Measurements from ENCODE around the gene KIAA1217.

KIAA1217 gene

DNA sequence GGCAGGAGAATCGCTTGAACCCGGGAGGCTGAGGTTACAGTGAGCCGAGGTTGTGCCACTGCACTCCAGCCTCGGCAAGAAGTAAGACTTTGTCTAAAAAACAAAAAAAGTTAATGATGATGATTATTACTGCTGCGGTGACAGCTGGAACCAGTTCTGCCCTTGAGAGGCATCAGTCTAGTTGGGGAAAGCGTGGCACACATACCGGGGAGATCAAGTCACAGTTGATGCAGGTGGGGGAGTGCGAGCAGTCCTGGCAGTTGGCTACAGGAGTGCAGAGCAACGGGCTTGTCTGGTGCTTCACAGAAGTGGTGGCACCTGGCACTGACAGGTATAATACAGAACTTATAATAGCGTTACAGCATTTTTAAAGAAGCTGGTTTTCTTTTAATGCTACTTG is 341.7 kb downstream of the KIAA1217 start:
- DNase-seq (ENCODE audit: low read depth in 2 of 2), result no peak

DNA sequence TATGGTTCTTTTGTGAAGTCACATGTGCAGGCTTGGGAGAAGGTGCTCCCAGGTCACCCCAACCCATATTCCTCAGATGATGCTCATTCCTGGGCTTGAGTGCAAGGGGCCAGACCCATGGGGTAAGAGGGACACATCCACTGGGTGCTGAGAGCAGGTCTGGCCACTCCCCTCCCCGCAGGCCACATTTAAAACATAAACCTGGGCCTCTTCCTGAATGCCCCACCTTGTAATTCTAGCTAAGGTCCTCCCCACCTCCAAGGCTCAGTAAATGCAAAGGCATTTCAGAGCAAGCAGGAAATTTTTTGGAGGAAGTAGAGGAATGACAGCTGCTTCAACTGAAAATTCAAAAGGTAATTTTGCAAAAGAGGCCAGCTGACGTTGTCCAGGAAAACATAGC is 342.2 kb downstream of the KIAA1217 start:
- DNase-seq (ENCODE audit: low read depth in 2 of 2), result no peak

DNA sequence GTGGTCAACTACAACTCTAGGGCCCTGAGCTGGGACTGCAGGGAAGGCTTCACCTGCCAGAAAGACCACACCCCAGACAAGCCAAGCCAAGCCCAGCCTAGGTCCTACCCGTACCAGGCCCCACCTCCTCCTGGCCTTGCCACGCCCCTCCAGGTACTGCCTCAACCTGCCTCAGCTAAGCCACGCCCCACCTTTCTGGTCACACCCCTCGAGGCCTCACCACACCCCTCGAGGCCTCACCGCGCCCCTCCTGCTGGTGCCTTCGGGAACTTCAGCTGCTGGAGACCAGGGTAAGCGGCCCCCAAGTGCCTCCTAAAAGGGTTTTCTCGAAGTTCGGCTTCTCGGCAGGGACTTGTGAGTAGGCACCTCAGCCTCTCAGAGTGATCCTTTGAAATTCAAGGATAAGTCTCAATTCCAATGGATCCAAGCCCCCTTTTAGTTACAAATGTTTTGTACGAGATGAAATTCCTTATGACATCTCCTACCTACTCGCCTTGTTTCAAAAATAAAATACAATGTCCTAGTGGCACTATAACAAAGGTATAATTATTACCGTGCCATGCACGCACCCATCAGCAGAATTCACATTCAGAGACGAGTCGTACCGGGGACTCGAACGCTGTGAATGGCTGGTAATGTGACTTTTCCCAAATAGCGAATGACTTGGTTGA is 343.5 kb downstream of the KIAA1217 start:
- DNase-seq (ENCODE audit: low read depth in 2 of 2), result no peak

DNA sequence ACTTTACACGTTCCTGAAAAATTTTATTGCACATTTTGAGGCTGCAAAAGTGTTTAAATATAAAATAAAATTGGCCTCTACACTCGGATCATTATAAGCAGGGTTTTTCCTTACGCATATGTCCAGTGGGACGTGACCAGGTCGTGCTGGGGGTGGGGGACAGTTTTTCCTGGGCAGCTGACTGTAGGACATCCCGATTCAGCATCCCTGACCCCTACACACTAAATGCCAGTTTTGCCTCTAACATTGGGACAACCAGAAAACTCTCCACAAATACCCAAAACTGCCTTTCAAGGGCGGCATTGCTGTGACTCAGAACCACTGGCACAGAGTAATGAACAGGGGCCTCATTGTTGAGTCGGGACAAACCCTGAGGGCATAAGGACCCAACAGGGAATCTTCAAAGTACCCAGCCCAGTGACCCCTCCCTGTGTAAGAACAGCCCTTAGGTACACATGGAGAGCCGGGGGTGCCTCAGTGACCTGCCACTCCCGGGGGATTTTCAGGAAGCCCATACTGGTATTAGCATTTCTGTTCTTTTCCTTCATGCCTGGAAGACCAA is 344.2 kb downstream of the KIAA1217 start:
- DNase-seq (ENCODE audit: low read depth in 2 of 2), result no peak

DNA sequence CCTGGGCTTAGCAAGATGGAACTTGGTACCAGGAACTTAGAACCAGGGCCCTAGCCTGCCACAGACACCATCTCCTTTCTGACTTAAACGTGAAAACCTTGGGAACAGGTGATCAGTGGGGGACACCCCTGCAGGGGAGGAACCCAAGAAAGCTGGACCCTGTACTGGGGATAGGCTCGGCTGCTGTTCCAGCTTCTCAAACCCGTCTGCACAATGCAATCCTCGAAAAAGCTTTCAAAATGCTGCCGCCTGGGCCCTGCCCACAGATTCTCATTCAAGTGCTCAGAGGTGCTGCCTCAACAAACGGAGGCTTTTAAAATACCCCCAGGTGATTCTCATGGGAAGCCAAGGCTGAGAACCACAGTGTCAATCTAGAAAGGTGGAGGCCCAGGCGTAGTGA is 345.1 kb downstream of the KIAA1217 start:
- DNase-seq (ENCODE audit: low read depth in 2 of 2), result no peak

DNA sequence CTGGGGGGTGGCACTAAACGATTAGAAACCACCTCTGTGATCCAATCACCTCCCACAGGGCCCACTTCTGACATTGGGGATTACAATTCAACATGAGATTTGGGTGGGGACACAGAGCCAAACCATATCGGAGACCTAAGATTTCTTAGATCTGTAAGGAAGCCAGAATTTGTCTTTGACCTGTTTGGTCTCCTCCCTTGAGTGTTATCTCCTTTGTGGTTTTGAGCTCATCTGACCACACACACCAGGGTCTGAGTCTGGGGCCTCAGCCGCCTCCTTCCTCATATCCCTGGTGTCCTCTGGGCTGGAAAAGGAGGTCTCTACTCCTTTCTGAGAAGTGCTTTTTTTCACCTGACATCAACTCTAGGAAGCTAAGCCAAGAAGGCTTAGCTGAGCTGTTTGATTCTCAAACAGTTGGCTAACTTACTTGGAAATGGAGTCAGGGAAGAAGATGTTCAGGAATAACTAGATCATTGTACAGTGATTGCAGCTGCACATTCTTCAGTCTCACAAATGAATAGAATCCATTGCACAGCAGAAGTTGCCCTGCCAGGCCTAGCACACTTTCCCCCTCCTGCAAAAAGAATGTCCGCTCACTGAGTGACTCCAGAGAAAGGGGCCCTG is 347.3 kb downstream of the KIAA1217 start:
- no peak for DNase-seq (ENCODE audit: low read depth in 2 of 2)

DNA sequence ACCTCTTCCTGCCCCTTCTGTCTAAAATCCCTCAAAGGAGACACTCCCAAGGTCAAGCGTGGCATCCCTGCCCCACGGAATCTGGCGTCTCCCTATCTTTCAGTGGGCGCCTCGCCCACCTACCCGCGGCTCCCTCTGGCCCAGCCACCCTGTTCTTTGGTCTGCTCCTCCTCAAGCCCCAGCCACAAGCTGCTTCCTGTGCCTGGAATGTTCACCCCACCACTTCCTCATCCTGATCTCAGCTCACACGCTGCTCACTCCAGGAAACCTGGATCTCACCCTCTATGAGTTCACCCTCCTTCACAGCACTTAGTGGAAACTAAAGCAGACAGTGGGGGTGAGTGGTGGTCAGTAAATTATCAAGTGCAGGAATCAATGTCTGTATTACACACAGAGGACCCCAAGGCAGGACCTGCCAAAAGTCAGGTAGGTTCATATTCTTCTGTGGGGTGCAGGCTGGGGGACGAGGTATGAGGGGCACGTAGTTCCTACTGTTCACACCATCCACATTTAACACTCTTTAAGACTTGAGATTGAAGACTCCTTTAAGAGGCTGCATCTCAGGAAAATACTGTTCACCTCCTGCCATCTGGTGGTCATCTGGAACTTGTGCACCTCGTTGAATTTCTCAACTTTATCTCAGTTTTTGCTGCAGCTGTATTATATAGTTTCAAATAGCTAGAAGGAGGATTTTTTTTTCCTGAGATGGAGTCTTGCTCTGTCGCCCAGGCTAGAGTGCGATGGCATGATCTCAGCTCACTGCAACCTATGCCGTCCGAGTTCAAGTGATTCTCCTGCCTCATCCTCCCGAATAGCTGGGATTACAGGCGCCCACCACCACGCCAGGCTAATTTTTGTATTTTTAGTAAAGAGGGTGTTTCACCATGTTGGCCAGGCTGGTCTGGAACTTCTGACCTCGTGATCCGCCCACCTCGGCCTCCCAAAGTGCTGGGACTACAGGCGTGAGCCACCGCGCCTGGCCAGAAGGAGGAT is 348.1 kb downstream of the KIAA1217 start:
- no peak for DNase-seq (ENCODE audit: low read depth in 2 of 2)

DNA sequence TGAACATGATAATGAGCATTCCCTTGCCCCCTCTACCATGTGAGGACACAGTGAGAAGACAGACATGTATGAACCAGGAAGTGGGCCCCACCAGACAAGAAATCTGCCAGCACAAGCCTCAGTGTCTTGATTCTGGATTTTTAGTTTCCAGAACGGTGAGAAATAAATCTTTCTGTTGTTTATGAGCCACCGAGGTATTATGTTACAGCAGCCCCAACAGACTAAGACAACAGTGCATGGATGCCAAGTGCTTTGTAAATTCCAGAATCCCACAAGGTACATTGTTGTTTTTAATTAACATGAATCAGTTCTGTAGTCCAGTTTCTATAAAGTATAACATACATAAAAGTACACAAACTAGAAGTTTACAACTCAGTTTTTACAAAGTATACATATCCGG is 352.5 kb downstream of the KIAA1217 start:
- DNase-seq (ENCODE audit: low read depth in 2 of 2), result no peak

DNA sequence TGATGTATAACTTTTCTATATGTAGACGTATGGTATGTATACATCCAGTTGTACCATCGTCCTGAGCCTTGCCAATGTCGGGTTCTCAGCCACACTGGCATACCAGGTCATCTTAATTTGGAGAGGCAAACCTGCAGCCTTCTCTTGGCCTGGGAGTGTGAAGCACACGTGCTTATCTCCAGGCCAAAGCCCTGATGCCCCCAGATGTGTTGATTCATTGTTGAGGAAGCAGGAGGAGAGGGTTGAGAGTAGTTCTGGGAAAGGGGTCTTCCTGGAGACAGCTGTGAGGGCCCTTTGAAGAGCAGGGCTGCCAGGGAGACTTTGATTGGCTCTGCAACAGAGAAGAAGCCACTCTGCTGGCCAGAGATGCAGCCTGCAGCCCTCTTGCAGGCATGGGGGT is 359.1 kb downstream of the KIAA1217 start:
- no peak for DNase-seq (ENCODE audit: low read depth in 2 of 2)

DNA sequence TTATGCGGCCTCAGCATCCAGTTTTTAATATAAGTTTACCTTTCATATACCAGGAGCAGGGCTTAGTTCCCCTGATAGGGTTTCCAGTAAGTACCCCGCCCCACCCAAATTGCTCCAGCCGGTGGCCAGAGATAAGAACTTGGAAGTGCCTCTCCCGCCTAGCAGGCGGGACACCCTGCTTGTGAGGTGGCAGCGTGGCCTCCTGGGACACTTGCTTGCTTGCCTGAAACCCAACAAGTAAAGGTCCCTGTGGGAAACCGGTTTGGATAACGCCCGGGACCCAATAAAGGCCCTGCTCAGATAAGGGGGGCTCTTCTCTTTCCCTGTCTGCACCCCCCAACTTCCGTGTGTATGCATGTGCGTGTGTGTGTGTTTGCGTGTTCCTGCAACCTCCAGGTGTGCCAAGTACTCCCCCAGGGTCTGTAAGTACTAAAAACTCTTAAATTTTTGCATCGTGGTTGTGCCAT is 360.4 kb downstream of the KIAA1217 start:
- no peak for DNase-seq (ENCODE audit: low read depth in 2 of 2)

DNA sequence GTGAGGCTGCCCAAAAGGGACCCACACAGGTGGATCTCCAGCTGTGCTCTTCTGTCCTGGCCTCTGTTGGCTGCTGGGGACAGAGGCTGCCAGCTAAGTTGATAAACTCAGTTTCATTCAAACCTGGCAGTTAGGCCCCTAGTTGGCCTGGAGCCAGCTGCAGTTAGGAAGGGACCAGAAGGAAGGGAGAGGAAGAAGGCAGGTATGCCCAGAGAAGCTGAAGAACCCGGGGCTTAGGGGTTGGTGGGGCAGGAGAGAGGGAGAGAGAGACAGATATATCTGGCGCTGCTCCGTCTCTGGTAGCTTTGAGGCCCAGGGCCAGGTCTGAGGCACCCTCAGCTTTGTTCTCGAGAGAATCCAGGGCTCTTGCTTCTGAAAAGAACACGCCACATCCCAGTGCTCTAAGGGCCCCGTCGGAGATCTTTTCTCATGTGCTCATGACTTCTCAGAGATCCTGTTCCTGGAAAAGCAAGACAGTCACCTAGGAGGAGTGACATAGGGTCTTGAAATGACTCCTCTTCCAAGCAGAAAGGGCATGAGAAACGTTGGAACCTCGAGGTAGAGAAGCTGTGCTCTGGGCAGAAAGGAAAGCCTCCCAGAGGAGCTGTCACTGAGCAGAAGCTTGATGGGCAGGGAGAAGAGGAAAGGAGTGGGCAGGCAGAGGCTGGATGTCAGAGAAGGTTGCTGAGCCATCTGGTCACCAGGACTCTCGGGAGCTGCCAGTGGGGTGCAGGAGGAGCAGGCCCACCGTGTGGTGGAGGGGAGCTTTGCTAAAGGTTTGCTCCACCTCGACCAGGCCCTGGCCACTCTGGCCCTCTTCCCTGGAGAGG is 361.1 kb downstream of the KIAA1217 start:
- DNase-seq (ENCODE audit: low read depth in 2 of 2), result no peak

DNA sequence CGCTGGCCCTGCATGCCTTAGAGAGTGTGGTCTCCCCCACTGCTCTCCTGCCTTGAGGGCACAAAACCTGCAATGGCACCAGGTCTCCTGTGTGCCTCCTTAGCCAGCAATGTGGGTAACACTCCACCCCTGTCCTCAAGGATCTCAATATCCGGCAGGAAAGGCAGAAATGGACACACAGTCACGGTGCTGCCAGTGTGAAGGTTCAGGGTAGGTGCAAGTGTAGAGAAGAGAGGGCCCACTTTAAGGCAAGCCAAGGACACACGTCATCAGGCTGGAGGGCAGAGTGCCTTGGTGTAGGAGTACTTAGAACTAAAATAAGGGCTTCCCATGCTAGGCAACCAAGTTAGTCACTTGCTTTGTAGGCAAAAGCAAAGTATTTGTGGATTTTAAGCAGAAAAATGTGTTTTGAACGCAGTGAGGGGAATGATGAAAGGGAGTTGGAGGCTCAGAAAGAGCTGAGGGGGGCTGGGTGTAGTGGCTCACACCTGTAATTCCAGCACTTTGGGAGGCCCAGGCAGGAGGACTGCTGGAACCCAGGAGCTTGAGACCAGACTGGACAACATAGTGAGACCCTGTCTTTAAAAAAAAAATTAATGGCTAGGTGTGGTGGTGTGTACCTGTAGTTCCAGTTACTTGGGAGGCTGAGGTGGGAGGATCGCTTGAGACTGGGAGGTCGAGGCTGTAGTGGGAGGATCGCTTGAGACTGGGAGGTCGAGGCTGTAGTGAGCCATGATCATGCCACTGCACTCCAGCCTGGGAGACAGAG is 361.9 kb downstream of the KIAA1217 start:
- DNase-seq (ENCODE audit: low read depth in 2 of 2), result no peak

DNA sequence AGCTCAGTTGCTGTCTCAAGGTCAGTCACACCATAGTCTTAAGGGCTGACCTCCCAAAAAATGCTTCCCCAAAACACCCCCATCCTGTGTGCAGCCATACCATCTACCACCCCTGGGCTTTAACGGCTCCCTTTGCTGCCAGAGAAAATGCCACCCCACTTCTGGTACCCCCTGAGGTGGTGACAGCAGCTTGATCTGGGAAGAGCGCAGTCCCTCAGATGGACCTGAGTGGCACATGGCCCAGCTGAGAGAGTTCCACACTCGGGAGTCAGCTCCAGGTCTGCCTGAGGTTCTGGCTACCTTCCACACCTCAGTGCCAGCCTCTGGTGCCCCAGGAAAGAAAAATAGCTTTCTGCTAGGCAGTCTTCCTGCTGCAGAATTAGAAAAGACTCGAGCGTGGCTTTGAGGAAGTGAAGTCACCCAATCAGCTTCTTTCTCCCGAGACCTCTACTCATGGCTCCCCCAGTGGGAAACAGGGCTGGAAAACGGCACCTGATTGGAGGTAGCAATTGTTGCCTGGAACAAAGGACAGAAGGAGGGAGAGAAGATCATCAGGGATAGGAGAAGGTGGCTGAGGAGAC is 363.0 kb downstream of the KIAA1217 start:
- no peak for DNase-seq (ENCODE audit: low read depth in 2 of 2)

DNA sequence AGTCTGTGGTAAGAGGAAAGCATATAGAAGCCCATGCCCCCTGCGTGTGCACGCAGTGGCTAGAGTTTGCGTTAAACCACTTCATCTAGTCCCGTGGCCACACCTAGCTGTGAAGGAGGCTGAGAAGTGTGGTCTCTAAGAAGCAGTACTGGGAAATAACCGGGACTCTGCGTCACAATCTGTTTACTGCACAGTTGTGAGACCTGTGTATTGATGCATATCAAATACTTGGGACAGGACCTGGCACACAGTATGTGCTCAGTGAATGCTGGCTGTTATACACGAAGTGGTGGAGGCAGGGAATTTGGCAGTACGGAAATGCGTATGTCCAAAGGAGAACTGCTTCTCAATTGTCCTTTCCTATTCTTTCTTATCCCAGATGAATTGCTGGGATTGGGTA is 365.2 kb downstream of the KIAA1217 start:
- DNase-seq (ENCODE audit: low read depth in 2 of 2), result no peak

DNA sequence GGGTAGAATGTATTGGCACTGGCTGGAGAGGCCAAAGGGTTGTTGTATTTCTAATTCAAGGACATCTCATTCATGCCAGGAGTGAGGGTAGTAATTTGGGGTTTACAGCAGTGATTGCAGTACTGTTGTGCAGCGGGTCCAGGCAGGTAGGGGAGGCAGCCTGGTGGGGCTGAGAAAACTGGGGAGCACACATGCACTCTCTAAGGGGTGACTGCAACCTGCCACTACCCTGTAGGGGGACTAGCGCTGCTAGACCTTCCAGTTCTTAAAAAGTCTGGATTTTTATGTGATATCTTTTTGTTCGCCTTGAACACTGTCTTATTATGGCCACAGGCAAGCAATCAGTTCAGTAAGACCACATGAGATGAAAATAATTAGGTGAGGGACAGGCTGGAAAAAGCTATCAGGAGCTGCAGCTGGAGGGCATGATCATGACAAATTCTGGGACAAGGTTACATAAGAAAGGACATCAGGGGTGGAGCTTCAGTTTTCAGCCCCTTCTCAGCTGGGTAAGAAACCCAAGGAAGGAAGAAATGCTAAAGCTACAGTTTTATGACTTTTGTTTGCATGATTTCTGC is 365.7 kb downstream of the KIAA1217 start:
- no peak for DNase-seq (ENCODE audit: low read depth in 2 of 2)

DNA sequence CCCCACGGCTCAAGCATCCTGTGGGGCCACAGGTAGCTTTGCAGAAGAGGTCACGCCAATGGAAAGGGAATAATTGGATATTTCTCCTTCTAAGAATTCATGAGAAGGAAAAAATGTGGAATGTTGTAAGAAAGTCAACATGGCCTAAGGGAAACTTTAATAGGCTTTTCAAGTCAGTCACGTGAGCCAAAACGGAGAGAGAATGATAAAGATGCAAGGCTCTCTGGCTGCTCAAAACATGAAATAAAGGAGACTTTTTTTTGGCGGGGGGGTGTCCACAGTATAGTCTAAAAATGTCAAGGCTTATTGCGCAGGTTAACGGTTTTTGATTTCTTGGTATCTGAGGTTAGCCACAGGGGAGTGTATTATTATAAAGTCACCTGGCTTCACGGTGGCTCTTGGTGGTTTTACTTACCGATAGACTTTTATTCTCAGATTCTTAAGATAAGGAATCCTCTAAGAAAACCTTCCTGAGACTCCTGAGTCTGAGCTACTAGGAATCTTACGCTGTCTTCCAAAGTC is 366.6 kb downstream of the KIAA1217 start:
- no peak for DNase-seq (ENCODE audit: low read depth in 2 of 2)

DNA sequence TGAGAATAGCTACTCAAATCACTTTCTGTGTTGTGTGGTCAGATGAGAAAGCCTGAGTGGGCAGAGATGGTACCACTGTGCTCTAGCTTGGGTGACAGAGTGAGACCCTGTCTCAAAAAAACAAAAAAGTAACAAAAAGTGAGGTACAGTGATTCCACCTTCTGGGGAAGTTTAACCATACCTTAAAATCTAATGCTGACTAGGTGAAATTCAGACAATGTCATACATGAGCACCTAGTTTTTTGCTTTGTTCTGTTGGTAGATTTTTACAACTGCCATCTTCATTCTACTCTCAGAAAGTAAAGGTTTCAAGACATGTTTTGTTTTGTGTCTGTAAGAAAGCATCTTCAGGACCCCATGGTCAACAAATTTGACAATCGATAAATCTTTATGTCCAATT is 370.5 kb downstream of the KIAA1217 start:
- DNase-seq (ENCODE audit: low read depth in 2 of 2), result no peak

DNA sequence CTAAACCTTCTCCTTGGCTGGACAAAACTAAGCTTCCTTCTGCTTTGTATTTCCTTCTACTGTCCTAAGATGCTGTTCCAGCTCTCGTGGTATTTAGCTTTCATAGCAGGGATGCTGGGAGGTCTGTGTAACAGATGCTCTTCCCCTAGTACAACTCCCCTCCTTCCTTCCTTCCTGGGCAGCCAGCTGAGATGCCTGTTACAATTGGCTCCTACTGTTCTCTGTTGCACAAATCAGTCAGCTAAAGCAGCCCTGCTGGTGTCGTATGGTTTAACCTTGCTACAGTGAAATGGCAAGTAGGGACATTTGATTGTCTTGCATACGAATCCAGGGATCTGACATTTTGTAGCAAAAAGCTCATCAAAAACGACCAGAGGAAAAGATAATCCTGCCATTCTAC is 371.0 kb downstream of the KIAA1217 start:
- DNase-seq (ENCODE audit: low read depth in 2 of 2), result no peak

DNA sequence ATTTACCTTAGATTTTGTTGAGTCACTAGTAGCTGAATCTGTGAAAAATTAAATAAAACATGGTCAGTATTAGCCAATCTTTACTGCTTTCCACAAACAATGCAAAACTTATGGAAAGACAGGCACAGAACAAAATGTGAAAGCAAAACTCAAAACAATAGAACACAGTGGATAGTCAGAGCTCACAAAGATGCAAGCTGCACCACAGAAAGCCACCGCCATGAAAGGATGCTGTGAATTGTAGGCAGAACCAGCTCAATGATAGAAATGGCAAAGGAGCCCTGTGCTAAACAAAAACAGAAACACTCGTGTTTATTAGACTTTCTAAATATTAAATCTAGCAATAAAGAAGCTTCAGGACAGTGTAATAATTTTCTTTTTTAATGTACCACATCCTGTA is 380.3 kb downstream of the KIAA1217 start:
- DNase-seq (ENCODE audit: low read depth in 2 of 2), result no peak

Measured in activated CD4-positive, alpha-beta T cell treated with anti-CD3 and anti-CD28 coated beads for 24 hours (primary cell).